OCI-LY3 (cell line): ENCODE measurements around the gene ZBTB7C.

Source experiments
- H2AFZ ChIP-seq: fragments of 200-600, 300-600 bp; shearing (Covaris generic); 2 replicates; pipeline ENCODE4 v1.6.0; 2014; ENCODE audit warnings: antibody characterized with exemption, low read depth, low read length
- H3K27ac ChIP-seq: fragments of 200-600, 300-600 bp; sonication (generic); 2 replicates; pipeline ENCODE4 v1.5.1; 2014; ENCODE audit warnings: mild to moderate bottlenecking, low read length, moderate library complexity, mixed read lengths
- H3K27me3 ChIP-seq: fragments of 200-600, 300-600 bp; sonication (generic); 2 replicates; pipeline ENCODE4 v1.6.1; 2014; ENCODE audit warnings: low read depth, low read length, mixed read lengths
- H3K36me3 ChIP-seq: fragments of 200-600, 300-600 bp; sonication (generic); replicated peaks from 2 replicates; pipeline ENCODE3; 2014; ENCODE audit warnings: low read depth, low read length, mixed read lengths
- H3K4me1 ChIP-seq: fragments of 300-600, 200-600 bp; sonication (generic); 2 replicates; pipeline ENCODE4 v1.6.1; 2014; ENCODE audit warnings: low read length, mixed read lengths
- H3K4me2 ChIP-seq: fragments of 200-600, 300-600 bp; sonication (generic); 2 replicates; pipeline ENCODE4 v1.6.1; 2014; ENCODE audit warnings: low read length, mixed read lengths
- H3K4me3 ChIP-seq: fragments of 300-600, 200-600 bp; sonication (generic); 2 replicates; pipeline ENCODE4 v1.5.1; 2014; ENCODE audit warnings: antibody characterized with exemption, mild to moderate bottlenecking, low read length, moderate library complexity
- H3K79me2 ChIP-seq: fragments of 300-600, 200-600 bp; shearing (Covaris generic); 2 replicates; pipeline ENCODE4 v1.6.1; 2014; ENCODE audit warnings: mild to moderate bottlenecking, low read length, mixed read lengths
- H3K9ac ChIP-seq: fragments of 300-600, 200-600 bp; shearing (Covaris generic); 2 replicates; pipeline ENCODE4 v1.6.0; 2014; ENCODE audit warnings: mild to moderate bottlenecking, low read length, moderate library complexity
- H3K9me3 ChIP-seq: fragments of 200-600, 300-600 bp; shearing (Covaris generic); 2 replicates; pipeline ENCODE4 v1.6.1; 2014; ENCODE audit warnings: low read length, mixed read lengths; ENCODE audit not compliant: insufficient read depth
- H4K20me1 ChIP-seq: fragments of 200-600, 300-600 bp; sonication (generic); 2 replicates; pipeline ENCODE4 v1.6.1; 2016; ENCODE audit warnings: low read length, mixed read lengths; ENCODE audit not compliant: insufficient read depth
- EZH2phosphoT487 ChIP-seq: fragments of 200-600 bp; shearing (Covaris generic); IDR thresholded peaks from 2 replicates; pipeline ENCODE4 v1.6.1; 2018; ENCODE audit warnings: antibody characterized with exemption, mixed run types, low read depth
- TF ChIP-seq, protein P1 (sequence below): fragments of 200-600, 300-600 bp; sonication (generic); IDR thresholded peaks from 2 replicates; pipeline ENCODE4 v1.5.1; 2014; ENCODE audit warnings: antibody characterized with exemption, low read length, low read depth

ZBTB7C gene

DNA sequence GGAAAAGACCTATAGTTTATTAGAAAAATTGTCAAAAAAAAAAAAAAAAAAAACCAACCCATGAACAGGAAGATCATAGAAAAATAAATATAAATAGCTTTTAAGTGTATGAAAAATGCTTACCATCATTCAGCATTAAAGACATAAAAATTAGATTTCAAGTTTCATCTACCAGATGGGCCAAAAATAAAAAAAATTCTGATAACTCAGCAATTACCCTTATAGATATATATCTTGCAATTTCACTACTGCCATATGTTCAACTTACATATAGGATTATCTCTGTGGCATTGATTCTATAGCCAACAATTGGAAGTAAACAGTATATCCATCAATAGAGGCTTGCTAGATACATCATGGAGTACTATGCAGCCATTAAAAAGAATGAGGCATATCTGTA is 352.2 kb downstream of the ZBTB7C start:
- H3K27me3 ChIP-seq, result peaks cover 83% of the 10 kb centered on the region
- no peak overlapping the region for H3K9ac ChIP-seq
- H2AFZ ChIP-seq, result no peak overlapping the region
- no peak for TF ChIP-seq EZH2phosphoT487
- TF ChIP-seq, protein P1, sequence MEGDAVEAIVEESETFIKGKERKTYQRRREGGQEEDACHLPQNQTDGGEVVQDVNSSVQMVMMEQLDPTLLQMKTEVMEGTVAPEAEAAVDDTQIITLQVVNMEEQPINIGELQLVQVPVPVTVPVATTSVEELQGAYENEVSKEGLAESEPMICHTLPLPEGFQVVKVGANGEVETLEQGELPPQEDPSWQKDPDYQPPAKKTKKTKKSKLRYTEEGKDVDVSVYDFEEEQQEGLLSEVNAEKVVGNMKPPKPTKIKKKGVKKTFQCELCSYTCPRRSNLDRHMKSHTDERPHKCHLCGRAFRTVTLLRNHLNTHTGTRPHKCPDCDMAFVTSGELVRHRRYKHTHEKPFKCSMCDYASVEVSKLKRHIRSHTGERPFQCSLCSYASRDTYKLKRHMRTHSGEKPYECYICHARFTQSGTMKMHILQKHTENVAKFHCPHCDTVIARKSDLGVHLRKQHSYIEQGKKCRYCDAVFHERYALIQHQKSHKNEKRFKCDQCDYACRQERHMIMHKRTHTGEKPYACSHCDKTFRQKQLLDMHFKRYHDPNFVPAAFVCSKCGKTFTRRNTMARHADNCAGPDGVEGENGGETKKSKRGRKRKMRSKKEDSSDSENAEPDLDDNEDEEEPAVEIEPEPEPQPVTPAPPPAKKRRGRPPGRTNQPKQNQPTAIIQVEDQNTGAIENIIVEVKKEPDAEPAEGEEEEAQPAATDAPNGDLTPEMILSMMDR, result no peak
- no peaks in the 10 kb centered on the region for H3K79me2 ChIP-seq
- H3K27ac ChIP-seq, result no peak overlapping the region
- no peaks in the 10 kb centered on the region for H3K9me3 ChIP-seq
- no peak overlapping the region for H3K4me3 ChIP-seq
- H3K4me2 ChIP-seq, result no peak overlapping the region
- no peaks in the 10 kb centered on the region for H4K20me1 ChIP-seq
- H3K4me1 ChIP-seq, result no peaks in the 10 kb centered on the region
- H3K36me3 ChIP-seq, result no peaks in the 10 kb centered on the region

DNA sequence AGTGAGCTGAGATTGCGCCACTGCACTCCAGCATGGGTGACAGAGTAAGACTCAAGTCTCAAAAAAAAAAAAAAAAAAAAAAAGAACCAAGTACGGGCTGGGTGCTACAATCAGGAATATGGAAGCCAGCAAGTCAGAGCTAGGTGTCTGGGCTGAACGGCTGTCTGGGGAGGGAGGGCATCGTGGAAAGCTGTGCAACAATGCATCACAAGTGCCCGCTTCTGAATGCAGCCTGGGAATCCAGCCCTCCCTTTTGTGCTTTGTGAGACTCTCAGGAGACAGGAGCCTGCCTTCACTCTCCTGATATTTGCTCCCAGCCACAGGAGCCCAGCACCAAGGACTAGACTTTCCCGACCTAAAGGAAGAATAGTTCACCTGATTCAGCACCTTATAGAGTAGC is 353.8 kb downstream of the ZBTB7C start:
- no peaks in the 10 kb centered on the region for H3K79me2 ChIP-seq
- H3K9ac ChIP-seq, result no peak overlapping the region
- no peaks in the 10 kb centered on the region for H4K20me1 ChIP-seq
- H3K4me2 ChIP-seq, result no peak overlapping the region
- H3K9me3 ChIP-seq, result no peaks in the 10 kb centered on the region
- H3K4me3 ChIP-seq, result no peak overlapping the region
- no peaks in the 10 kb centered on the region for H3K4me1 ChIP-seq
- H3K27me3 ChIP-seq, result peaks cover 80% of the 10 kb centered on the region
- no peak overlapping the region for H2AFZ ChIP-seq
- no peak overlapping the region for H3K27ac ChIP-seq
- TF ChIP-seq, protein P1, result no peak
- no peak for TF ChIP-seq EZH2phosphoT487
- no peaks in the 10 kb centered on the region for H3K36me3 ChIP-seq

DNA sequence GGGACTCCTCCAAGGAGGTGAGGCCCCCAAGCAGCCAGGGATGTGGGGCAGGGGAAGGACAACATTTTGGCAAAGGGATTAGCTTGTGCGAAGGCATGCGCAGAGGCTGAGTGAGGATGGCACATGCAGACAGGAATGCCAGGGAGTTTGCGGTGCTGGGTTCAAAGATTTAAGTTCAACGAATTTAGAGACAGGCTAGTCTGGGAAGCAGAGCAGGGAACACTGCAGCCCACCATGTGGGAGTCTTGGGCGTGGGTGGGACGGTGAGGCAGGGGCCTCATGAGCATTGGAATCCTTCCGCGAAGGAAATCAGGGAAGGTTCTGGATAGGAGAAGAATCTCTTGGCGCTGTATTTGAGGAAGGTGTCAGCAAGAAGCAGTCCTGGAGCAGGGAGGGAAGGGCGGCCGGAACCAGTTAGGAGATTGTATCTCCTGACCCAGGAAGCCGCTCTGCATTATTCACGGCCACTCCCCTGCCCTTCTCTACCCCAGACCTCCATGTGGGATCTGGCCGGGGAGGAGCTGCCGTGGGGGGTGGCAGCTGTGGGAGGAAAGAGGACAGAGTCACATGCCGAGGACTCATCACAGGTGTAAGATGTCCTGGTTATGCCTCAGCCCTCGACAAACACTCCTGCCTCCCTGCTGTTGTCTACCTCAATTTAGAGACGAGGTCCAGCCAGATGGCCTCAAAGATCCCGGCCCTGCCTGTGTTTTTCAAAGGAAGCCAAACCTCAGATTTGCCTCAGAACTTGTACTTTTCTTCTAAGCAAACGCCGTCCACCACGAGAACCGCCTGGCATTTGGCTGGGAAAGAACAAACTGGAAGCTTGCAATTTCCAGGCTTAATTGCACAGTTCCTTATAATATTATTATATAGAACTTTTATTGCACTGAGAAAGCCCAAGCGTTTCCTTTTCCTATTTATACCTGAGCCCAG is 355.0 kb downstream of the ZBTB7C start:
- Histone ChIP-seq H3K27me3 (peaks cover 79% of the 10 kb centered on the region), H3K27ac (no peak overlapping the region), H3K4me1 (no peaks in the 10 kb centered on the region), H3K4me3 (no peak overlapping the region), H3K4me2 (no peak overlapping the region), H4K20me1 (no peaks in the 10 kb centered on the region), H2AFZ (no peak overlapping the region), H3K9ac (no peak overlapping the region), H3K9me3 (no peaks in the 10 kb centered on the region), H3K79me2 (no peaks in the 10 kb centered on the region), H3K36me3 (no peaks in the 10 kb centered on the region)
- TF ChIP-seq EZH2phosphoT487, result no peak

DNA sequence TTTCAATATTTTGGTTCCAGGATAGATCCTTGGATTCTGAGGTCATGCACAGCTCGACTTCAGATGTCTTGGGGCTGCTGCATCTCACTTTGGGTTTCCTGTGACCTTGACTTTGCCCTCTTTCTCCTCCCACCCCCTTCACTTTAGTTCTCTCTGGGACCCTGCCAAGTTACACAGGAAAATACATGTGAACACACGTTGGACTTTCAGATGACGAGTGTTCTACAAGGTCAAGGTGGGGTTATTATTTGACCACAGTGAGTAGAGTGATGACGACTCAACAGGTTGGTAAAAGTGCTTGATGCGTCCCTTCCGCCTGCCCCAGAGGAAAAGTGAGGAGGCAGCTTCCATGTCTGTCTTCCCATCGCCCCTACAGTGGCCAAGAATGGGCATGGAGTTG is 356.3 kb downstream of the ZBTB7C start:
- no peak for TF ChIP-seq EZH2phosphoT487
- TF ChIP-seq, protein P1, result no peak
- H3K27ac ChIP-seq, result no peak overlapping the region
- no peak overlapping the region for H3K4me3 ChIP-seq
- no peaks in the 10 kb centered on the region for H3K36me3 ChIP-seq
- H3K9ac ChIP-seq, result no peak overlapping the region
- H3K27me3 ChIP-seq, result peaks cover 79% of the 10 kb centered on the region
- H3K4me2 ChIP-seq, result no peak overlapping the region
- no peaks in the 10 kb centered on the region for H3K4me1 ChIP-seq
- no peaks in the 10 kb centered on the region for H4K20me1 ChIP-seq
- H3K79me2 ChIP-seq, result no peaks in the 10 kb centered on the region
- H2AFZ ChIP-seq, result no peak overlapping the region
- no peaks in the 10 kb centered on the region for H3K9me3 ChIP-seq
